Measurements from ENCODE around the gene KIF19. TPM values are rescaled to one million over a fixed set of nuclear protein-coding genes. Genes with fewer than 3 reads are reported as not detected.

KIF19 gene
- total and polyA plus RNA-seq, 3 donors from 2014 or later = 2.0 to 3.3 (median 3.0) TPM

DNA sequence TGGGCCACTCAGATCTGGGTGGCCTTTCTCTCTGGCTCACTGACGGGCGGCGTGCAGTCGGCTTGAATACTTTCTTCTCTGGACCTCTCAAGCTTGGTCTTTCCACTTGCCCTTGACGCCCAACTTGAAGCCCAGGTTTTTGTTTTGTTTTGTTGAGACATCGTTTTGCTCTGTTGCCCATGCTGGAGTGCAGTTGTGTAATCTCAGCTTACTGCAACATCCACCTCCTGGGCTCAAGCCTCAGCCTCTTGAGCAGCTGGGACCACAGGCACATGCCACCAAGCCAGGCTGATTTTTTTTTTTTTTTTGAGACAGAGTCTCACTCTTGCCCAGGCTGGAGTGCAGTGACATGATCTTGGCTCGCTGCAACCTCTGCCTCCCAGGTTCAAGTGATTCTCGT is 22.7 kb upstream of the KIF19 start:
- Histone ChIP-seq H3K4me1 (no peaks in the 10 kb centered on the region), H3K9me3 (no peaks in the 10 kb centered on the region), H3K27ac (no peak overlapping the region), H3K27me3 (no peaks in the 10 kb centered on the region), H3K36me3 (ENCODE audit: low read depth, missing control alignments) (no peaks in the 10 kb centered on the region), H3K4me3 (no peak overlapping the region)
- DNase-seq = no peak
- intact Hi-C loops (cut with DNase I; ENCODE audit: low total_unique reads) = no loop called here
- no peak for TF ChIP-seq POLR2A (IDR thresholded peaks at IDR 0.05)
- TF ChIP-seq, protein P1, sequence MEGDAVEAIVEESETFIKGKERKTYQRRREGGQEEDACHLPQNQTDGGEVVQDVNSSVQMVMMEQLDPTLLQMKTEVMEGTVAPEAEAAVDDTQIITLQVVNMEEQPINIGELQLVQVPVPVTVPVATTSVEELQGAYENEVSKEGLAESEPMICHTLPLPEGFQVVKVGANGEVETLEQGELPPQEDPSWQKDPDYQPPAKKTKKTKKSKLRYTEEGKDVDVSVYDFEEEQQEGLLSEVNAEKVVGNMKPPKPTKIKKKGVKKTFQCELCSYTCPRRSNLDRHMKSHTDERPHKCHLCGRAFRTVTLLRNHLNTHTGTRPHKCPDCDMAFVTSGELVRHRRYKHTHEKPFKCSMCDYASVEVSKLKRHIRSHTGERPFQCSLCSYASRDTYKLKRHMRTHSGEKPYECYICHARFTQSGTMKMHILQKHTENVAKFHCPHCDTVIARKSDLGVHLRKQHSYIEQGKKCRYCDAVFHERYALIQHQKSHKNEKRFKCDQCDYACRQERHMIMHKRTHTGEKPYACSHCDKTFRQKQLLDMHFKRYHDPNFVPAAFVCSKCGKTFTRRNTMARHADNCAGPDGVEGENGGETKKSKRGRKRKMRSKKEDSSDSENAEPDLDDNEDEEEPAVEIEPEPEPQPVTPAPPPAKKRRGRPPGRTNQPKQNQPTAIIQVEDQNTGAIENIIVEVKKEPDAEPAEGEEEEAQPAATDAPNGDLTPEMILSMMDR (IDR thresholded peaks at IDR 0.05) = no peak
- WGBS, 2 donors = 84 to 91% methylated on average over 8 of the region's 8 CpGs

GRCh38 chr17:74304184-74304583 is 21.8 kb upstream of the KIF19 start:
- Histone ChIP-seq H3K4me1 (no peaks in the 10 kb centered on the region), H3K27me3 (no peaks in the 10 kb centered on the region), H3K4me3 (no peak overlapping the region), H3K9me3 (no peaks in the 10 kb centered on the region), H3K36me3 (ENCODE audit: low read depth, missing control alignments) (no peaks in the 10 kb centered on the region), H3K27ac (no peak overlapping the region)
- intact Hi-C loops (cut with DNase I; ENCODE audit: low total_unique reads) = no loop called here
- no peak for DNase-seq
- TF ChIP-seq, protein P1 (IDR thresholded peaks at IDR 0.05) = no peak
- no peak for TF ChIP-seq POLR2A (IDR thresholded peaks at IDR 0.05)
- 83 to 89% methylated on average over 4 to 5 of the region's 5 CpGs for WGBS, 2 donors

- Histone ChIP-seq H3K27ac (no peak overlapping the region), H3K4me3 (no peak overlapping the region), H3K9me3 (no peaks in the 10 kb centered on the region), H3K27me3 (no peaks in the 10 kb centered on the region), H3K36me3 (ENCODE audit: low read depth, missing control alignments) (no peaks in the 10 kb centered on the region), H3K4me1 (no peaks in the 10 kb centered on the region)
- no peak for DNase-seq
- WGBS, 2 donors = 86% methylated on average over 10 of the region's 10 CpGs
- TF ChIP-seq, protein P1 (IDR thresholded peaks at IDR 0.05) = no peak
- intact Hi-C loops (cut with DNase I; ENCODE audit: low total_unique reads) = no loop called here
Measured at GRCh38 chr17:74305865-74306654, 20.0 kb upstream of the KIF19 start.

- no peaks in the 10 kb centered on the region for H3K27me3 ChIP-seq
- no peak overlapping the region for H3K4me3 ChIP-seq
- intact Hi-C loops (cut with DNase I; ENCODE audit: low total_unique reads) = no loop called here
- peak; percentile 73 for DNase-seq
- H3K36me3 ChIP-seq (ENCODE audit: low read depth, missing control alignments) = no peaks in the 10 kb centered on the region
- H3K9me3 ChIP-seq = no peaks in the 10 kb centered on the region
- WGBS, 2 donors = 63 to 64% methylated on average over 13 to 15 of the region's 15 CpGs
- TF ChIP-seq, protein P1 (IDR thresholded peaks at IDR 0.05) = no peak
- TF ChIP-seq POLR2A (IDR thresholded peaks at IDR 0.05) = no peak
- H3K27ac ChIP-seq = no peak overlapping the region
- no peaks in the 10 kb centered on the region for H3K4me1 ChIP-seq
Measured at GRCh38 chr17:74307984-74308773, 17.8 kb upstream of the KIF19 start.

All from testis (tissue), 3 donors.